ENCODE data around the gene KPNA3.

- TF ChIP-seq POLR2A (IDR thresholded peaks at IDR 0.05; ENCODE audit: low read depth) (no peak), CTCF (IDR thresholded peaks at IDR 0.05) (no peak)
Measured at GRCh38 chr13:49807681-49808080, 15.2 kb upstream of the KPNA3 start.

All from esophagus muscularis mucosa (tissue), 3 donors.